Measurements from ENCODE around the gene MIPOL1. TPM values are rescaled to one million over a fixed set of nuclear protein-coding genes. Genes with fewer than 3 reads are reported as not detected.
A peak's percentile ranks its signal among the peaks of the same experiment; 100 is the strongest.
"Not testable (repeated sequence)": the region's sequence is repeated elsewhere in the genome, so short reads cannot be mapped to it uniquely, and the experiment has no call there.

Gene MIPOL1
- polyA plus RNA-seq, 6 donors from 2014 or later = not detected

DNA sequence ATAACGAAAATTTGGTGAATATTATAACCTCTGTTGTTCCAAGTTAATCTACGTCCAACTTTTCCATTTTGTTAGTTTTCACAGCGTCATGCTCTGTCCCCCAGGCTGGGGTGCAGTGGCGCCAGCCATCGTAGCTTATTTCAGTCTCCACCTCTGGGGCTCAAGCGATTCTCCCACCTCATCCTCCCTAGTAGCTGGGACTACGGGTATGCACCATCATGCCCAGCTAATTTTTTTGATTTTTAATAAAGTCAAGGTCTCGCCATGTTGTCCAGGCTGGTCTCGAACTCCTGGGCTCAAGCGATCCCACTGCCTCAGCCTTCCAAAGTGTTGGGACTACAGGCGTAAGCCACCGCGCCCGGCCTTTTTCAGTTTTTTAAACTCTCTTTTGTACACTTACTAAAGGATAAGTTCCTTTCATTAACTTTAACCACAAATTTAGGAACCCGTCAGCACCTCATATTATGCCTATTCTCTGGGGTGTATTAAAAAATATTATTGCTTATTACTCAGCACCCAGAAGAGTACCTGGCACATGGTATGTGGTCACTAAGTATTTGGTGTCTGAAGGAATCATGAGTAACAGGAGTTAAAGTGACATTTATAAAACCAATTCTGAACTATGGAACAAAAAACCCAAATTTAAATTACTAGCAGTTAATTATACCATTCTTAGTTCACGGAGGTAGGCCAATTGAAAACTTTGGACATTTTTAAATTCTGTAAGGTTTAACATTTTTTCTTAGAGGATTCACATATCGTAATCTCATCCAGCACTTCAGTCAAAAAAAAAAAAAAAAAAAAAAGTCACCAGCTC, 925 bp upstream of the MIPOL1 start:
- Mint-ChIP-seq H3K27ac (peak overlapping the region in 1 of 6 donors; percentile 71), H3K4me1 (peaks cover 9 to 14% (median 13%) of the 10 kb centered on the region in 3 donors), H3K27me3 (peaks cover 8 to 29% (median 28%) of the 10 kb centered on the region in 3 donors), H3K36me3 (no peaks in the 10 kb centered on the region), H3K4me3 (peak overlapping the region in 6 of 8 donors; percentile 11 to 81 (median 62)), H3K9me3 (peaks cover 0 to 7% (median 5%) of the 10 kb centered on the region in 7 donors)
- DNase-seq (no peak), ATAC-seq (ENCODE audit: low read depth in 2 of 2) (no peak)

- Mint-ChIP-seq H3K4me3 (peak overlapping the region in 5 of 8 donors; percentile 35 to 80 (median 67)), H3K36me3 (no peaks in the 10 kb centered on the region), H3K4me1 (peaks cover 9 to 14% (median 13%) of the 10 kb centered on the region in 3 donors), H3K27me3 (peaks cover 8 to 33% (median 28%) of the 10 kb centered on the region in 3 donors), H3K9me3 (peaks cover 0 to 7% (median 2%) of the 10 kb centered on the region in 7 donors), H3K27ac (no peak overlapping the region)
- ATAC-seq (ENCODE audit: low read depth in 2 of 2) (no peak), DNase-seq (no peak)
These were observed 499 bp downstream of the MIPOL1 start for GRCh38 chr14:37198273-37198598.

DNA sequence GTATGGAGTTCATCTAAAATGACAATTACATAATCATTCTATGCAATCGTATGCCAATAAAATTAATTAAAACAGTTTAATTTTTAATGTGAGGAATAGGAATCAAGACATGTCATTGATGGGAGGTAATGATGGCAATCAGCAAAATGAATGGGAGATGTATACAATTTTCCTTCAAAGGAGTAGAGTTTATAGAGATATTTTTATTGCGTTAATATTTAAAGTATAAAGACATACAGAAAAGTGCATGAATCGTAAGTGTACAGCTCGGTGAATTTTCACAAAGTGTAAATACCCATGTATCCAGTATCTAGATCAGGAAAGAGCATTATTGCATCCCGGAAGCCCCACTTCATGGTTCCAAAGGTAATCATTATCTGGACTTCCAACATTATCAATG, 1.2 kb downstream of the MIPOL1 start:
- ATAC-seq (ENCODE audit: low read depth in 2 of 2) (no peak), DNase-seq (no peak)
- H3K27me3 Mint-ChIP-seq = peaks cover 8 to 33% (median 28%) of the 10 kb centered on the region in 3 donors
- H3K4me3 Mint-ChIP-seq = peak overlapping the region in 3 of 8 donors; percentile 0 to 68 (median 63)
- no peak overlapping the region for H3K27ac Mint-ChIP-seq
- H3K36me3 Mint-ChIP-seq = no peaks in the 10 kb centered on the region
- H3K9me3 Mint-ChIP-seq = peaks cover 0 to 7% (median 2%) of the 10 kb centered on the region in 7 donors
- H3K4me1 Mint-ChIP-seq = peaks cover 9 to 14% (median 13%) of the 10 kb centered on the region in 3 donors

- peaks cover 9 to 14% (median 13%) of the 10 kb centered on the region in 3 donors for H3K4me1 Mint-ChIP-seq
- H3K4me3 Mint-ChIP-seq = no peak overlapping the region
- no peak overlapping the region for H3K27ac Mint-ChIP-seq
- peaks cover under 1 to 33% (median 16%) of the 10 kb centered on the region in 7 donors for H3K9me3 Mint-ChIP-seq
- no peak for ATAC-seq (ENCODE audit: low read depth in 2 of 2)
- no peaks in the 10 kb centered on the region for H3K36me3 Mint-ChIP-seq
- H3K27me3 Mint-ChIP-seq = peaks cover 3 to 24% (median 20%) of the 10 kb centered on the region in 3 donors
- no peak for DNase-seq
These were observed 4.0 kb downstream of the MIPOL1 start for GRCh38 chr14:37201724-37202123.

- no peaks in the 10 kb centered on the region for H3K36me3 Mint-ChIP-seq
- ATAC-seq (ENCODE audit: low read depth in 2 of 2) = no peak
- H3K4me3 Mint-ChIP-seq = no peak overlapping the region
- H3K9me3 Mint-ChIP-seq = peaks cover 4 to 37% (median 20%) of the 10 kb centered on the region in 7 donors
- no peak for DNase-seq
- no peak overlapping the region for H3K27ac Mint-ChIP-seq
- H3K4me1 Mint-ChIP-seq = peaks cover 7 to 12% (median 10%) of the 10 kb centered on the region in 3 donors
- peaks cover 3 to 19% (median 17%) of the 10 kb centered on the region in 3 donors for H3K27me3 Mint-ChIP-seq
These were observed 4.5 kb downstream of the MIPOL1 start for GRCh38 chr14:37202265-37202664.

DNA sequence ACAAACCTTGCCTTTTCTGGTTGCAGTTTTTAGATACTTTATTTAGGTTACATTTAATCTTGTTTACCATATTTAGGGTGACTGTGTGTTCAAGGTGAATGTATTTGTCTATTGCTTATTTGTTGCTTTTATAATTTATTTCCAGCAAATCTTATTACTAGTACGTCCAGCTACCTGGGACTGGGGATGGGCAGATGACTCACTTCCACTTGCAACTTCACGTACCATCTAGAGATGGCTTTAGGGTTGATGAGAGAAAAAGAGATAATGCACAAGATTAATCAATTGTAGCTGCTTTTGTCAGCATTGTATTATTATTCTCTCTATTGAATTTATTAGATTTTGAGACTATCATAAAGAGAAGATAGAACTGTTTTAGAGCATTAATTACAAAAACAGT, 5.1 kb downstream of the MIPOL1 start:
- Mint-ChIP-seq H3K4me3 (no peak overlapping the region), H3K9me3 (peaks cover 4 to 34% (median 20%) of the 10 kb centered on the region in 7 donors), H3K36me3 (no peaks in the 10 kb centered on the region), H3K4me1 (peaks cover 3 to 7% (median 6%) of the 10 kb centered on the region in 3 donors), H3K27me3 (peaks cover 0 to 14% (median 11%) of the 10 kb centered on the region in 3 donors), H3K27ac (no peak overlapping the region)
- no peak for DNase-seq
- ATAC-seq (ENCODE audit: low read depth in 2 of 2) = no peak

DNA sequence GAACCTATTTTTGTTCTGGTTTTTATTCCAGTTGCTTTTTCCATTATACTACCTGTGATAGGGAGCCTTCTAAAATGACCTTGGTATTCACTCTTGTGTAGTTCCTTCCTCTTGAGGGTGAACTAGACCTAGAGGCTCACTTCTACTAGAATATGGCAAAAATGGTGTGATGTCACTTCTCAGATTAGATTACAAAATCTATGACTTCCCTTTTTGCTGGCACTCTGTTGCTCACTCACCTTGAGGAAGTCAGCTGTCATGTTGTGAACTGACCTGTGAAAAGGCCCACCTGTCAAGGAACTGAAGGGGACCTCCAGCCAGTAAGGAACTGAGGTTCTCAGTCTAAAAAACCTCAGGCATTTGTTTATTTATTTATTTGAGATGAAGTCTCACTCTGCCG, 5.7 kb downstream of the MIPOL1 start:
- peaks cover 4 to 34% (median 20%) of the 10 kb centered on the region in 7 donors for H3K9me3 Mint-ChIP-seq
- no peak overlapping the region for H3K27ac Mint-ChIP-seq
- no peaks in the 10 kb centered on the region for H3K36me3 Mint-ChIP-seq
- peak overlapping the region in 1 of 8 donors; percentile 10 for H3K4me3 Mint-ChIP-seq
- peaks cover 0 to 1% (median under 1%) of the 10 kb centered on the region in 3 donors for H3K4me1 Mint-ChIP-seq
- no peak for ATAC-seq (ENCODE audit: low read depth in 2 of 2)
- H3K27me3 Mint-ChIP-seq = peaks cover 0 to 7% (median 5%) of the 10 kb centered on the region in 3 donors
- DNase-seq = no peak

DNA sequence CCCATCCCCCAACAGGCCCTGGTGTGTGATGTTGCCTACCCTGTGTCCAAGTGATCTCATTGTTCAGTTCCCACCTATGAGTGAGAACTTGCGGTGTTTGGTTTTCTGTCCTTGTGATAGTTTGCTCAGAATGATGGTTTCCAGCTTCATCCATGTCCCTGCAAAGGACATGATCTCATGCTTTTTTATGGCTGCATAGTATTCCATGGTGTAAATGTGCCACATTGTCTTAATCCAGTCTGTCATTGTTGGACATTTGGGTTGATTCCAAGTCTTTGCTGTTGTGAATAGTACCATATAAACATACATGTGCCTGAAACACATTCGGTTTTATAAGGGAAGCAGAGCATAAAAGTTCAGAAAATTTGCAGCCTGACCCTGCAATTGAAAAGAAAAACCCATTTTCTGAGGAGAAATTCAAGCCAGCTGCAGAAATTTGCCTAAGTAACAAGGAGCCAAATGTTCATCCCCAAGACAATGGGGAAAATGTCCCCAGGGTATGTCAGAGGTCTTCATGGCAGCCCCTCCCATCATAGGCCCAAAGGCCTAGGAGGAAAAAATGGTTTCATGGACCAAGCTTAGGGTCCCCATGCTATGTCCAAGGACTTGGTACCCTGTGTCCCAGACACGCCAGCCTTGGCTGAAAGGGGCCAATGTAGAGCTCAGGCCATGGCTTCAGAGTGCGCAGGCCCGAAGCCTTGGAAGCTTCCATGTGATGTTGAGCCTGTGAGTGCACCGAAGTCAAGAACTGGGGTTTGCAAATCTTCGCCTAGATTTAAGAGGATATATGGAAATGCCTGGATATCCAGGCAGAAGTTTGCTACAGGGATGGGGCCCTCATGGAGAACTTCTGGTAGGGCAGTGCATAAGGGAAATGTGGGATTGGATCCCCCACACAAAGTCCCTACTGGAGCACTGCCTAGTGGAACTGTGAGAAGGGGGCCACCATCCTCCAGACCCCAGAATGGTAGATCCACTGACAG, 8.2 kb downstream of the MIPOL1 start:
- peaks cover 6 to 34% (median 20%) of the 10 kb centered on the region in 7 donors for H3K9me3 Mint-ChIP-seq
- ATAC-seq (ENCODE audit: low read depth in 2 of 2); H3K27ac Mint-ChIP-seq; DNase-seq; H3K36me3 Mint-ChIP-seq; H3K4me1 Mint-ChIP-seq; H3K4me3 Mint-ChIP-seq; H3K27me3 Mint-ChIP-seq: not testable (repeated sequence)

- ATAC-seq (ENCODE audit: low read depth in 2 of 2); H3K4me3 Mint-ChIP-seq; H3K4me1 Mint-ChIP-seq; H3K27me3 Mint-ChIP-seq; H3K27ac Mint-ChIP-seq; DNase-seq; H3K36me3 Mint-ChIP-seq: not testable (repeated sequence)
- peaks cover 8 to 28% (median 23%) of the 10 kb centered on the region in 7 donors for H3K9me3 Mint-ChIP-seq
These were observed 11.9 kb downstream of the MIPOL1 start for GRCh38 chr14:37209617-37210016.

- ATAC-seq (ENCODE audit: low read depth in 2 of 2) (no peak), DNase-seq (no peak)
- no peak overlapping the region for H3K4me3 Mint-ChIP-seq
- H3K27me3 Mint-ChIP-seq = no peaks in the 10 kb centered on the region
- H3K4me1 Mint-ChIP-seq = no peaks in the 10 kb centered on the region
- H3K27ac Mint-ChIP-seq = no peak overlapping the region
- H3K9me3 Mint-ChIP-seq = peaks cover 8 to 27% (median 21%) of the 10 kb centered on the region in 7 donors
- H3K36me3 Mint-ChIP-seq = no peaks in the 10 kb centered on the region
These were observed 12.7 kb downstream of the MIPOL1 start for GRCh38 chr14:37210448-37210847.

GRCh38 chr14:37213016-37213415, 15.3 kb downstream of the MIPOL1 start:
- H3K4me1 Mint-ChIP-seq = no peaks in the 10 kb centered on the region
- H3K27ac Mint-ChIP-seq = no peak overlapping the region
- no peak overlapping the region for H3K4me3 Mint-ChIP-seq
- DNase-seq = no peak
- no peaks in the 10 kb centered on the region for H3K36me3 Mint-ChIP-seq
- peaks cover 5 to 16% (median 9%) of the 10 kb centered on the region in 7 donors for H3K9me3 Mint-ChIP-seq
- no peaks in the 10 kb centered on the region for H3K27me3 Mint-ChIP-seq
- no peak for ATAC-seq (ENCODE audit: low read depth in 2 of 2)

GRCh38 chr14:37215345-37215744, 17.6 kb downstream of the MIPOL1 start:
- Mint-ChIP-seq H3K27ac (no peak overlapping the region), H3K36me3 (no peaks in the 10 kb centered on the region), H3K4me3 (no peak overlapping the region), H3K27me3 (no peaks in the 10 kb centered on the region), H3K9me3 (peaks cover 5 to 12% (median 8%) of the 10 kb centered on the region in 7 donors), H3K4me1 (no peaks in the 10 kb centered on the region)
- ATAC-seq (ENCODE audit: low read depth in 2 of 2) (no peak), DNase-seq (no peak)

DNA sequence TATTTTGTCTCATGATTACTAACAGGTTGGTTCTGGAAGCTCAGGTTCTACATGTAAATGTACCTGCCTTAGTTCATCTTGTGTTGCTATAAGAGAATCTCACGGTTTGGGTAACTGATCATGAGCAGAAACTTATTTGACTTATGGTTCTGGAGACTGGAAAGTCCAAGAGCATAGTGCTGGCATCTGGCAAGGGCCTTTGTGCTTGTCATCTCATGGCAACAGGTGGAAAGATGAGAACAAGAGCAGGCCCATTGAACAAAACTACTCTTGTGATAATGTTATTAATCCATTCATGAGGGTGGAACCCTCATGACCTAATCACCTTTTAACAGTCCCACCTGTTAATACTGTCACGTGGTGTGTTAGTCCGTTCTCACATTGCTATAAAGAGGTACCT, 23.3 kb downstream of the MIPOL1 start:
- Mint-ChIP-seq H3K4me1 (no peaks in the 10 kb centered on the region), H3K27ac (no peak overlapping the region), H3K36me3 (peaks cover 0 to 7% of the 10 kb centered on the region in 2 donors), H3K27me3 (no peaks in the 10 kb centered on the region), H3K9me3 (peaks cover 5 to 21% (median 15%) of the 10 kb centered on the region in 7 donors), H3K4me3 (peak overlapping the region in 1 of 8 donors; percentile 23)
- ATAC-seq (ENCODE audit: low read depth in 2 of 2) (no peak), DNase-seq (no peak)

Data from naive B cell (primary cell).